K562 (cell line): ENCODE results near the gene TRNP1. TPM values are rescaled to one million over a fixed set of nuclear protein-coding genes. Genes with fewer than 3 reads are reported as not detected.
A peak's percentile ranks its signal among the peaks of the same experiment; 100 is the strongest.

Experiments
- ARID1B ChIP-seq: fragments of 450-650 bp; IDR thresholded peaks from 2 replicates; pipeline ENCODE4 v1.6.1; 2016; ENCODE audit warnings: antibody characterized with exemption, mild to moderate bottlenecking, inconsistent platforms
- BHLHE40 ChIP-seq: IDR thresholded peaks from 2 replicates; pipeline ENCODE4 v1.6.1; 2011; ENCODE audit warnings: low read length, improper control_type of control experiment
- CTBP1 ChIP-seq: fragments of 450-650 bp; IDR thresholded peaks from 2 replicates; pipeline ENCODE4 v1.6.1; 2016; ENCODE audit warnings: borderline replicate concordance
- MAZ ChIP-seq, 2 experiments: fragments of 450-650 bp in 1 of 2; sonication (generic) in 1 of 2; formaldehyde crosslinking; IDR thresholded peaks in 1 of 2; conservative IDR thresholded peaks in 1 of 2; 2 replicates each; pipeline versions ENCODE4 v1.4.0 to v1.5.0; 2020; ENCODE audit warnings: mild to moderate bottlenecking in 1 of 2, missing genetic modification reagents in 1 of 2
- NFE2 ChIP-seq: IDR thresholded peaks from 2 replicates; pipeline ENCODE4 v1.6.1; 2014; ENCODE audit warnings: antibody characterized with exemption, low read depth
- SMAD3 ChIP-seq: fragments of 450-650 bp; formaldehyde crosslinking; conservative IDR thresholded peaks from 2 replicates; pipeline ENCODE4 v1.4.0; 2020; ENCODE audit warnings: mild to moderate bottlenecking
- TEAD4 ChIP-seq, 2 experiments: sonication (generic) in 1 of 2; formaldehyde crosslinking in 1 of 2; IDR thresholded peaks; 2 replicates each; pipeline versions ENCODE4 v1.6.1 to v1.8.0; 2012 to 2022; ENCODE audit warnings: borderline replicate concordance in 1 of 2, inconsistent platforms in 1 of 2, low read length in 1 of 2, mild to moderate bottlenecking in 1 of 2, missing genetic modification reagents in 1 of 2
- TFAP4 ChIP-seq: sonication (generic); formaldehyde crosslinking; IDR thresholded peaks from 2 replicates; pipeline ENCODE4 v1.8.0; 2022; ENCODE audit warnings: missing genetic modification reagents, mild to moderate bottlenecking, moderate library complexity, borderline replicate concordance
- ZNF444 ChIP-seq: fragments of 250-450 bp; sonication (Bioruptor Pico); IDR thresholded peaks from 2 replicates; pipeline ENCODE4 v1.4.0; 2020; ENCODE audit warnings: mild to moderate bottlenecking, moderate library complexity
- ZNF586 ChIP-seq: fragments of 450-650 bp; formaldehyde crosslinking; conservative IDR thresholded peaks from 2 replicates; pipeline ENCODE4 v1.4.0; 2020; ENCODE audit warnings: mild to moderate bottlenecking, moderate library complexity
- polyA plus RNA-seq, 8 experiments: library from polyadenylated mRNA; depleted of rRNA in 4 of 8; stranded (reverse) in 5 of 8; unstranded in 3 of 8; fragments of >200 nt; fragmentation: Nextera tagmentation in 2 of 8; fragmentation: Illumina TruSeq in 1 of 8; extraction: Ambion mirVana in 2 of 8; extraction: Trizol in 1 of 8; gene quantifications; 2 replicates each; pipeline versions ENCODE4 v1.2.1 to v1.2.3, GENCODE V29; 2011 to 2014; ENCODE audit warnings: inconsistent platforms in 1 of 8, missing spikeins in 1 of 8
- total RNA-seq, 7 experiments: library from RNA; depleted of rRNA in 6 of 7; stranded (reverse); fragments of >200 nt in 6 of 7; fragmentation: Illumina TruSeq in 2 of 7; extraction: Trizol in 2 of 7; gene quantifications; 2 replicates each; pipeline versions ENCODE4 v1.2.1 to v1.2.3, GENCODE V29; 2011 to 2021; ENCODE audit warnings: low replicate concordance in 1 of 7

TRNP1 gene
- total and polyA plus RNA-seq, 9 of the 15 experiments (the other 6 are each of a cell fraction or from before 2014, with no cell fraction given), result 0.03 to 1.3 (median 0.95) TPM

- TF ChIP-seq CTBP1 (peak; percentile 60; the same call in 1 of the 2 replicates), TFAP4 (peak; percentile 77; the same call in 1 of the 2 replicates), NFE2 (0 out of 2 replicates have a peak, but pooled peaks have one; percentile 13), MAZ (CRISPR knock-in tag; conservative IDR thresholded peaks at IDR 0.05 in 1 of 2, IDR thresholded peaks at IDR 0.05 in 1 of 2) (peak in 1 of 2 experiments; percentile 82; a peak in 2 of 4 replicates), SMAD3 (CRISPR knock-in tag) (no peak), ZNF444 (CRISPR knock-in tag) (peak; percentile 41; the same call in 1 of the 2 replicates), BHLHE40 (peak; percentile 6; the same call in 1 of the 2 replicates), TEAD4 (IDR thresholded peaks at IDR 0.05; ENCODE audit: low read length) (peak; percentile 52; the same call in 1 of the 2 replicates), TEAD4 (CRISPR knock-in tag; IDR thresholded peaks at IDR 0.05; ENCODE audit: borderline replicate concordance) (no peak), ARID1B (peak; percentile 59; the same call in 1 of the 2 replicates), ZNF586 (CRISPR knock-in tag) (no peak)
These were observed 17.7 kb downstream of the TRNP1 start (continued) for GRCh38 chr1:27011058-27011764.
